HCT116 (cell line): ENCODE measurements around the gene GRIP2. TPM values are rescaled to one million over a fixed set of nuclear protein-coding genes. Genes with fewer than 3 reads are reported as not detected.

Experiments
- ATAC-seq: fragments of 200-7000 bp; cut with Tn5 transposase; 2 replicates; pipeline ENCODE4 v1.9.1; 2020; ENCODE audit warnings: mild to moderate bottlenecking, moderate library complexity
- BruUV-seq: library from RNA; stranded (reverse); fragments of 400-500 nt; replicated peaks from 2 replicates; lab custom pipeline; 2021; lab: Mats Ljungman, UMichigan
- CTCF ChIA-PET: fragments of 300-600 bp; sonication (Branson Sonifier 250); formaldehyde crosslinking; loops from one replicate; lab custom pipeline; 2021; ENCODE audit warnings: antibody characterized with exemption; lab: Charles Lee
- POLR2A ChIA-PET: fragments of 300-600, 350-600 bp; sonication (Branson Sonifier 250); formaldehyde crosslinking; loops from one replicate; lab custom pipeline; 2021; ENCODE audit warnings: antibody characterized with exemption; lab: Charles Lee
- RAD21 ChIA-PET, 2 experiments: fragments of 300-600 bp; sonication (Branson Sonifier 250); formaldehyde crosslinking; loops; one replicate each; lab custom pipeline; 2023; ENCODE audit warnings: low total read pairs in 2 of 2; ENCODE audit not compliant: uncharacterized antibody in 2 of 2, unreplicated experiment in 2 of 2, low non-redundant PET in 1 of 2; lab: Charles Lee
- DNase-seq: peaks from one replicate; pipeline ENCODE4 v3.0.0-alpha.2; 2010; ENCODE audit warnings: low read depth, low spot score
- H2AFZ ChIP-seq: fragments of 200-600 bp; shearing (Covaris generic), sonication (generic); 2 replicates; pipeline ENCODE4 v1.6.1; 2017; ENCODE audit warnings: low read depth, mixed run types, mixed read lengths, antibody characterized with exemption, low read length; ENCODE audit not compliant: poor library complexity, severe bottlenecking
- H3K27ac ChIP-seq: 2 replicates; pipeline ENCODE4 v1.5.1; 2012; ENCODE audit warnings: low read depth, low read length
- H3K27me3 ChIP-seq: fragments of 200-600 bp; sonication (generic); 2 replicates; pipeline ENCODE4 v1.6.1; 2016; ENCODE audit warnings: mixed run types, low read length, mixed read lengths; ENCODE audit not compliant: insufficient read depth
- H3K36me3 ChIP-seq, 2 experiments: fragments of 200-500 bp in 1 of 2; fragments of 200-600 bp in 1 of 2; sonication (Bioruptor generic) in 1 of 2; sonication (generic) in 1 of 2; 2 replicates each; pipeline versions ENCODE4 v1.5.1 to v1.6.1; 2014 to 2016; ENCODE audit warnings: low read length in 2 of 2, inconsistent platforms in 1 of 2, mixed read lengths in 1 of 2, mixed run types in 1 of 2; ENCODE audit not compliant: insufficient read depth in 2 of 2, control insufficient read depth in 1 of 2
- H3K4me1 ChIP-seq, 2 experiments: fragments of 200-600 bp in 1 of 2; sonication (generic) in 1 of 2; 2 replicates each; pipeline versions ENCODE4 v1.5.1 to v1.6.1; 2012 to 2017; ENCODE audit warnings: low read length in 2 of 2, inconsistent platforms in 1 of 2, mild to moderate bottlenecking in 1 of 2, mixed read lengths in 1 of 2, mixed run types in 1 of 2, moderate library complexity in 1 of 2; ENCODE audit not compliant: insufficient read depth in 2 of 2, control insufficient read depth in 1 of 2
- H3K4me2 ChIP-seq: fragments of 200-600 bp; sonication (generic); 2 replicates; pipeline ENCODE4 v1.6.1; 2017; ENCODE audit warnings: mixed run types, low read length, mixed read lengths
- H3K4me3 ChIP-seq, 2 experiments: fragments of 200-600 bp in 1 of 2; sonication (generic) in 1 of 2; replicated peaks in 1 of 2; 2 replicates each; pipeline ENCODE4 v1.5.1; 2011 to 2016; ENCODE audit warnings: low read length in 2 of 2, control low read depth in 1 of 2, low read depth in 1 of 2, mild to moderate bottlenecking in 1 of 2, mixed read lengths in 1 of 2, mixed run types in 1 of 2
- H3K79me2 ChIP-seq: fragments of 200-600 bp; sonication (generic); 2 replicates; pipeline ENCODE4 v1.6.1; 2017; ENCODE audit warnings: mild to moderate bottlenecking, mixed run types, low read length, moderate library complexity, mixed read lengths; ENCODE audit not compliant: insufficient read depth
- H3K9ac ChIP-seq: fragments of 200-600 bp; sonication (generic); 2 replicates; pipeline ENCODE4 v1.6.1; 2016; ENCODE audit warnings: low read length, mixed read lengths
- H3K9me2 ChIP-seq: fragments of 200-600 bp; sonication (generic), shearing (Covaris generic); 2 replicates; pipeline ENCODE4 v1.6.1; 2017; ENCODE audit warnings: mixed run types, mild to moderate bottlenecking, moderate library complexity; ENCODE audit not compliant: insufficient read depth
- H3K9me3 ChIP-seq, 2 experiments: fragments of 200-500 bp in 1 of 2; fragments of 200-600 bp in 1 of 2; sonication (Bioruptor generic) in 1 of 2; sonication (generic) in 1 of 2; 2 replicates each; pipeline ENCODE4 v1.6.1; 2014 to 2017; ENCODE audit warnings: low read length in 2 of 2, mixed read lengths in 2 of 2, inconsistent platforms in 1 of 2, low read depth in 1 of 2, mild to moderate bottlenecking in 1 of 2, mixed run types in 1 of 2, moderate library complexity in 1 of 2; ENCODE audit not compliant: control insufficient read depth in 1 of 2, insufficient read depth in 1 of 2
- H4K20me1 ChIP-seq: fragments of 200-600 bp; sonication (generic), shearing (Covaris generic); 2 replicates; pipeline ENCODE4 v1.6.1; 2017; ENCODE audit warnings: mixed run types, mild to moderate bottlenecking, moderate library complexity; ENCODE audit not compliant: insufficient read depth
- CBX3 ChIP-seq: IDR thresholded peaks from 2 replicates; pipeline ENCODE4 v1.6.1; 2012; ENCODE audit warnings: low read depth
- EGR1 ChIP-seq: IDR thresholded peaks from 2 replicates; pipeline ENCODE4 v1.6.1; 2012; ENCODE audit warnings: low read depth
- JUND ChIP-seq: IDR thresholded peaks from 2 replicates; pipeline ENCODE4 v1.6.1; 2012
- POLR2A ChIP-seq: IDR thresholded peaks from 2 replicates; pipeline ENCODE4 v1.7.0; 2011; ENCODE audit warnings: borderline replicate concordance; ENCODE audit not compliant: insufficient read depth, insufficient read length; ENCODE audit errors: extremely low read depth
- SIN3A ChIP-seq: IDR thresholded peaks from 2 replicates; pipeline ENCODE4 v1.6.1; 2012; ENCODE audit warnings: low read depth
- intact Hi-C: fragments of 100-400 bp; cut with micrococcal nuclease; formaldehyde crosslinking; loops from 2 replicates; pipeline ENCODE4 v1.10.0; 2022
- total RNA-seq: library from RNA; stranded (reverse); gene quantifications from one replicate; pipeline ENCODE4 v1.2.1, GENCODE V29; 2021; ENCODE audit not compliant: unreplicated experiment
- TF ChIP-seq, protein P1 (sequence below), 3 experiments: fragments of 200-600 bp in 1 of 3; sonication (generic) in 1 of 3; IDR thresholded peaks in 2 of 3; conservative IDR thresholded peaks in 1 of 3; 2 replicates each; pipeline ENCODE4 v1.5.1; 2012 to 2017; ENCODE audit warnings: low read depth in 2 of 3, low read length in 2 of 3, antibody characterized with exemption in 1 of 3, borderline replicate concordance in 1 of 3, control low read depth in 1 of 3, mild to moderate bottlenecking in 1 of 3, mixed read lengths in 1 of 3, mixed run types in 1 of 3, moderate library complexity in 1 of 3; ENCODE audit not compliant: insufficient read depth in 1 of 3
- TF ChIP-seq, protein P2 (sequence below): IDR thresholded peaks from 2 replicates; pipeline ENCODE4 v1.6.1; 2011; ENCODE audit warnings: mild to moderate bottlenecking, low read length, moderate library complexity; ENCODE audit not compliant: insufficient replicate concordance; ENCODE audit errors: extremely low read depth

GRIP2 gene
- total RNA-seq, 1 experiment from 2014 or later = 0.34 TPM

DNA sequence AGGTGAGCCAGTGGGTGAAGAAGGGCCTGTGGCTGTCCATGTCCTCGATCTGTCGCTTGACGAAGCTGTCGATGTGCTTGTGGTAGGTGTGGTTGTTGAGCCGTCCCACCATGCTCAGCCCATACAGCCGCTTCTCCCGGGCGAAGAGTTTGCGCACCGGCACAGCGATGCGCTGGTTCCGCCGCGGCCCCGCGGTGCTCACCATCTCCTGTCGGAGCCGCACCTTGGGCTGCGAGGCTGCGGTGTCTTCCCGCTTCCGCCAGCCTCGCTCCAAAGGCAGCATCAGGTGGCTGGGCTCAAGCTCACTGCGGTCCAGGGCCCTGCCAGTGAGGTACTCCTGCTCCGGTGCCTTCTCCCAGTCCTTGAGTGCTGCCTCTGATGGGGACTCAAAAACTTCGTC is 34.0 kb upstream of the GRIP2 start:
- Histone ChIP-seq H3K27me3 (no peaks in the 10 kb centered on the region; the same call in 1 of the 2 replicates), H3K79me2 (no peaks in the 10 kb centered on the region), H4K20me1 (no peaks in the 10 kb centered on the region), H3K36me3 (no peaks in the 10 kb centered on the region), H2AFZ (no peak overlapping the region), H3K9me2 (no peaks in the 10 kb centered on the region), H3K9ac (no peak overlapping the region), H3K4me1 (no peaks in the 10 kb centered on the region), H3K4me3 (no peak overlapping the region), H3K27ac (no peak overlapping the region), H3K9me3 (no peaks in the 10 kb centered on the region), H3K4me2 (no peak overlapping the region)
- no peak for ATAC-seq
- CTCF ChIA-PET = no interaction called here
- no peak for TF ChIP-seq CBX3
- no peak for TF ChIP-seq JUND
- no peak for TF ChIP-seq EGR1
- TF ChIP-seq POLR2A = no peak
- TF ChIP-seq SIN3A = no peak
- TF ChIP-seq, protein P1, sequence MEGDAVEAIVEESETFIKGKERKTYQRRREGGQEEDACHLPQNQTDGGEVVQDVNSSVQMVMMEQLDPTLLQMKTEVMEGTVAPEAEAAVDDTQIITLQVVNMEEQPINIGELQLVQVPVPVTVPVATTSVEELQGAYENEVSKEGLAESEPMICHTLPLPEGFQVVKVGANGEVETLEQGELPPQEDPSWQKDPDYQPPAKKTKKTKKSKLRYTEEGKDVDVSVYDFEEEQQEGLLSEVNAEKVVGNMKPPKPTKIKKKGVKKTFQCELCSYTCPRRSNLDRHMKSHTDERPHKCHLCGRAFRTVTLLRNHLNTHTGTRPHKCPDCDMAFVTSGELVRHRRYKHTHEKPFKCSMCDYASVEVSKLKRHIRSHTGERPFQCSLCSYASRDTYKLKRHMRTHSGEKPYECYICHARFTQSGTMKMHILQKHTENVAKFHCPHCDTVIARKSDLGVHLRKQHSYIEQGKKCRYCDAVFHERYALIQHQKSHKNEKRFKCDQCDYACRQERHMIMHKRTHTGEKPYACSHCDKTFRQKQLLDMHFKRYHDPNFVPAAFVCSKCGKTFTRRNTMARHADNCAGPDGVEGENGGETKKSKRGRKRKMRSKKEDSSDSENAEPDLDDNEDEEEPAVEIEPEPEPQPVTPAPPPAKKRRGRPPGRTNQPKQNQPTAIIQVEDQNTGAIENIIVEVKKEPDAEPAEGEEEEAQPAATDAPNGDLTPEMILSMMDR (IDR thresholded peaks at IDR 0.05 in 2 of 3, conservative IDR thresholded peaks at IDR 0.05 in 1 of 3; ENCODE audit: borderline replicate concordance in 1 of 3, insufficient read depth in 1 of 3, low read depth in 2 of 3, low read length in 2 of 3) = no peak
- TF ChIP-seq, protein P2, sequence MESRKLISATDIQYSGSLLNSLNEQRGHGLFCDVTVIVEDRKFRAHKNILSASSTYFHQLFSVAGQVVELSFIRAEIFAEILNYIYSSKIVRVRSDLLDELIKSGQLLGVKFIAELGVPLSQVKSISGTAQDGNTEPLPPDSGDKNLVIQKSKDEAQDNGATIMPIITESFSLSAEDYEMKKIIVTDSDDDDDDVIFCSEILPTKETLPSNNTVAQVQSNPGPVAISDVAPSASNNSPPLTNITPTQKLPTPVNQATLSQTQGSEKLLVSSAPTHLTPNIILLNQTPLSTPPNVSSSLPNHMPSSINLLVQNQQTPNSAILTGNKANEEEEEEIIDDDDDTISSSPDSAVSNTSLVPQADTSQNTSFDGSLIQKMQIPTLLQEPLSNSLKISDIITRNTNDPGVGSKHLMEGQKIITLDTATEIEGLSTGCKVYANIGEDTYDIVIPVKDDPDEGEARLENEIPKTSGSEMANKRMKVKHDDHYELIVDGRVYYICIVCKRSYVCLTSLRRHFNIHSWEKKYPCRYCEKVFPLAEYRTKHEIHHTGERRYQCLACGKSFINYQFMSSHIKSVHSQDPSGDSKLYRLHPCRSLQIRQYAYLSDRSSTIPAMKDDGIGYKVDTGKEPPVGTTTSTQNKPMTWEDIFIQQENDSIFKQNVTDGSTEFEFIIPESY = no peak
- POLR2A ChIA-PET = no interaction called here
- no peak for DNase-seq
- intact Hi-C loops = no loop called here
- RAD21 ChIA-PET = no interaction called here
- BruUV-seq = no TSS peak
